OCI-LY1 (cell line): ENCODE results near the gene DAZAP1.

ENCODE experiments used
- H2AFZ ChIP-seq: fragments of 200-600 bp; sonication (generic), shearing (Covaris generic); 2 replicates; pipeline ENCODE4 v1.6.0; 2014; ENCODE audit warnings: antibody characterized with exemption, mild to moderate bottlenecking, low read length
- H3F3A ChIP-seq: fragments of 200-600 bp; sonication (generic), shearing (Covaris generic); 2 replicates; pipeline ENCODE4 v1.6.0; 2014; ENCODE audit warnings: mild to moderate bottlenecking, antibody characterized with exemption, low read length, moderate library complexity; ENCODE audit not compliant: insufficient read depth
- H3K27ac ChIP-seq: fragments of 200-600 bp; sonication (generic); 2 replicates; pipeline ENCODE4 v1.5.1; 2014; ENCODE audit warnings: low read length, mixed run types, mild to moderate bottlenecking, low read depth; ENCODE audit not compliant: poor library complexity, severe bottlenecking
- H3K27me3 ChIP-seq: fragments of 200-600 bp; sonication (generic); 2 replicates; pipeline ENCODE4 v1.6.0; 2014; ENCODE audit warnings: antibody characterized with exemption, mild to moderate bottlenecking, low read length, moderate library complexity; ENCODE audit not compliant: insufficient read depth
- H3K36me3 ChIP-seq: fragments of 200-600 bp; sonication (generic); 2 replicates; pipeline ENCODE4 v1.6.1; 2014; ENCODE audit warnings: mild to moderate bottlenecking, antibody characterized with exemption, low read length, moderate library complexity, mixed read lengths; ENCODE audit not compliant: insufficient read depth
- H3K4me1 ChIP-seq: fragments of 200-600 bp; sonication (generic); 2 replicates; pipeline ENCODE4 v1.5.1; 2014; ENCODE audit warnings: mild to moderate bottlenecking, low read length, moderate library complexity; ENCODE audit not compliant: insufficient read depth, severe bottlenecking
- H3K4me2 ChIP-seq: fragments of 200-600 bp; sonication (generic), shearing (Covaris generic); 2 replicates; pipeline ENCODE4 v1.6.1; 2014; ENCODE audit warnings: low read length
- H3K4me3 ChIP-seq: fragments of 200-600 bp; sonication (generic); 2 replicates; pipeline ENCODE4 v1.5.1; 2014; ENCODE audit warnings: low read length, low read depth, mild to moderate bottlenecking, mixed read lengths; ENCODE audit not compliant: poor library complexity, severe bottlenecking
- H3K79me2 ChIP-seq: fragments of 200-600 bp; shearing (Covaris generic); 2 replicates; pipeline ENCODE4 v1.6.1; 2016; ENCODE audit warnings: mixed run types, low read length, mixed read lengths; ENCODE audit not compliant: insufficient read depth
- H3K9ac ChIP-seq: fragments of 200-600 bp; sonication (generic), shearing (Covaris generic); 2 replicates; pipeline ENCODE4 v1.6.1; 2014; ENCODE audit warnings: mild to moderate bottlenecking, low read length, mixed read lengths
- H3K9me2 ChIP-seq: fragments of 200-600 bp; sonication (generic), shearing (Covaris generic); 2 replicates; pipeline ENCODE4 v1.6.1; 2014; ENCODE audit warnings: low read depth, mild to moderate bottlenecking, low read length, mixed read lengths
- H3K9me3 ChIP-seq: fragments of 200-600 bp; shearing (Covaris generic); 2 replicates; pipeline ENCODE4 v1.6.1; 2014; ENCODE audit warnings: low read length, mixed read lengths
- H4K20me1 ChIP-seq: fragments of 200-600 bp; sonication (generic), shearing (Covaris generic); 2 replicates; pipeline ENCODE4 v1.6.0; 2016; ENCODE audit warnings: mild to moderate bottlenecking, low read length; ENCODE audit not compliant: insufficient read depth
- CTCF ChIP-seq: fragments of 200-600 bp; sonication (generic), shearing (Covaris generic); IDR thresholded peaks from 2 replicates; pipeline ENCODE4 v1.5.1; 2017; ENCODE audit warnings: mild to moderate bottlenecking, antibody characterized with exemption, low read length, moderate library complexity, mixed read lengths
- EZH2 ChIP-seq: fragments of 200-600 bp; sonication (generic), shearing (Covaris generic); IDR thresholded peaks from 2 replicates; pipeline ENCODE4 v1.8.0; 2017; ENCODE audit warnings: borderline replicate concordance, mixed run types, mild to moderate bottlenecking, antibody characterized with exemption, low read length, moderate library complexity, mixed read lengths

DAZAP1 gene

GRCh38 chr19:1459479-1459878, 52.1 kb downstream of the DAZAP1 start:
- no peaks in the 10 kb centered on the region for H3K9me2 ChIP-seq
- H3K4me3 ChIP-seq, result no peak overlapping the region
- TF ChIP-seq CTCF (no peak), EZH2 (no peak)
- no peak overlapping the region for H3K27ac ChIP-seq
- H3K9ac ChIP-seq, result no peak overlapping the region
- no peak overlapping the region for H3K4me2 ChIP-seq
- H4K20me1 ChIP-seq, result no peaks in the 10 kb centered on the region
- no peaks in the 10 kb centered on the region; the same call in 1 of the 2 replicates for H3K27me3 ChIP-seq
- H3K4me1 ChIP-seq, result peaks cover 3% of the 10 kb centered on the region
- H3K9me3 ChIP-seq, result no peaks in the 10 kb centered on the region
- no peaks in the 10 kb centered on the region for H3K36me3 ChIP-seq
- H2AFZ ChIP-seq, result no peak overlapping the region
- H3K79me2 ChIP-seq, result no peaks in the 10 kb centered on the region
- no peaks in the 10 kb centered on the region for H3F3A ChIP-seq

GRCh38 chr19:1460033-1460995, 52.9 kb downstream of the DAZAP1 start:
- no peak overlapping the region for H3K27ac ChIP-seq
- H3K4me1 ChIP-seq, result no peaks in the 10 kb centered on the region
- H3K27me3 ChIP-seq, result no peaks in the 10 kb centered on the region; the same call in 1 of the 2 replicates
- H3K9ac ChIP-seq, result no peak overlapping the region
- no peak overlapping the region for H3K4me3 ChIP-seq
- H3K9me3 ChIP-seq, result no peaks in the 10 kb centered on the region
- no peak overlapping the region for H2AFZ ChIP-seq
- no peaks in the 10 kb centered on the region for H3K9me2 ChIP-seq
- no peaks in the 10 kb centered on the region for H3F3A ChIP-seq
- no peak overlapping the region for H3K4me2 ChIP-seq
- TF ChIP-seq EZH2 (no peak), CTCF (no peak)
- no peaks in the 10 kb centered on the region for H4K20me1 ChIP-seq
- no peaks in the 10 kb centered on the region for H3K36me3 ChIP-seq
- H3K79me2 ChIP-seq, result no peaks in the 10 kb centered on the region

GRCh38 chr19:1461862-1462261, 54.5 kb downstream of the DAZAP1 start:
- Histone ChIP-seq H3K27me3 (no peaks in the 10 kb centered on the region; the same call in 1 of the 2 replicates), H3K27ac (no peak overlapping the region), H3K9me2 (no peaks in the 10 kb centered on the region), H3K4me2 (no peak overlapping the region), H3K4me3 (no peak overlapping the region), H3K79me2 (no peaks in the 10 kb centered on the region), H4K20me1 (no peaks in the 10 kb centered on the region), H3K9me3 (no peaks in the 10 kb centered on the region), H3K36me3 (no peaks in the 10 kb centered on the region), H3K9ac (no peak overlapping the region), H3F3A (no peaks in the 10 kb centered on the region), H2AFZ (no peak overlapping the region), H3K4me1 (no peaks in the 10 kb centered on the region)
- no peak for TF ChIP-seq CTCF
- no peak for TF ChIP-seq EZH2
